Neural cell (in vitro differentiated cells): ENCODE results near the gene TMEM183A. TPM values are rescaled to one million over a fixed set of nuclear protein-coding genes. Genes with fewer than 3 reads are reported as not detected.

Experiments used
- H2AFZ ChIP-seq: fragments of 200-600, 300-800 bp; sonication (generic), shearing (Covaris generic); 2 replicates; pipeline ENCODE4 v1.6.0; 2014; ENCODE audit warnings: low read depth, mild to moderate bottlenecking, antibody characterized with exemption, low read length, moderate library complexity
- H3F3A ChIP-seq: fragments of 200-600 bp; shearing (Covaris generic); 2 replicates; pipeline ENCODE4 v1.6.1; 2016; ENCODE audit warnings: mild to moderate bottlenecking, moderate library complexity, mixed read lengths, antibody characterized with exemption, low read length; ENCODE audit not compliant: insufficient read depth, poor library complexity, severe bottlenecking
- H3K27ac ChIP-seq: fragments of 200-600, 300-800 bp; sonication (generic), shearing (Covaris generic); 2 replicates; pipeline ENCODE4 v1.5.1; 2014; ENCODE audit warnings: mild to moderate bottlenecking, low read length, moderate library complexity
- H3K27me3 ChIP-seq: fragments of 300-800, 200-600 bp; sonication (generic), shearing (Covaris generic); 2 replicates; pipeline ENCODE4 v1.6.0; 2014; ENCODE audit warnings: mild to moderate bottlenecking, low read depth, low read length, moderate library complexity; ENCODE audit not compliant: insufficient read depth
- H3K36me3 ChIP-seq: fragments of 300-800, 200-600 bp; sonication (generic), shearing (Covaris generic); 2 replicates; pipeline ENCODE4 v1.5.1; 2014; ENCODE audit warnings: mild to moderate bottlenecking, antibody characterized with exemption, low read length, moderate library complexity; ENCODE audit not compliant: insufficient read depth
- H3K4me2 ChIP-seq: fragments of 300-800, 200-600 bp; sonication (generic), shearing (Covaris generic); 2 replicates; pipeline ENCODE4 v1.6.0; 2014; ENCODE audit warnings: mild to moderate bottlenecking, low read length
- H3K4me3 ChIP-seq: fragments of 300-800, 200-600 bp; sonication (generic), shearing (Covaris generic); 2 replicates; pipeline ENCODE4 v1.5.1; 2014; ENCODE audit warnings: mild to moderate bottlenecking, low read length, moderate library complexity
- H3K79me2 ChIP-seq: fragments of 200-600 bp; shearing (Covaris generic); replicated peaks from 2 replicates; pipeline ENCODE4 v1.6.0; 2014; ENCODE audit warnings: mild to moderate bottlenecking, low read length, moderate library complexity; ENCODE audit not compliant: insufficient read depth
- H3K9ac ChIP-seq: fragments of 300-800, 200-600 bp; sonication (generic), shearing (Covaris generic); 2 replicates; pipeline ENCODE4 v1.6.1; 2016; ENCODE audit warnings: mild to moderate bottlenecking, low read length, mixed read lengths
- H3K9me2 ChIP-seq: fragments of 200-600 bp; shearing (Covaris generic); 2 replicates; pipeline ENCODE4 v1.6.1; 2016; ENCODE audit warnings: mild to moderate bottlenecking, low read length, mixed read lengths; ENCODE audit not compliant: insufficient read depth
- H3K9me3 ChIP-seq: fragments of 200-600, 300-800 bp; sonication (generic), shearing (Covaris generic); 2 replicates; pipeline ENCODE4 v1.6.1; 2016; ENCODE audit warnings: mild to moderate bottlenecking, mixed run types, low read length, moderate library complexity, mixed read lengths
- H4K20me1 ChIP-seq: fragments of 200-600 bp; shearing (Covaris generic); 2 replicates; pipeline ENCODE4 v1.6.1; 2016; ENCODE audit warnings: mild to moderate bottlenecking, mixed run types; ENCODE audit not compliant: insufficient read depth
- CTCF ChIP-seq: fragments of 450-650 bp; IDR thresholded peaks from 2 replicates; pipeline ENCODE4 v1.5.1; 2014; ENCODE audit warnings: antibody characterized with exemption, mild to moderate bottlenecking, moderate library complexity; ENCODE audit not compliant: poor library complexity, severe bottlenecking
- EP300 ChIP-seq: fragments of 450-650 bp; conservative IDR thresholded peaks from 2 replicates; pipeline ENCODE4 v1.6.1; 2014; ENCODE audit warnings: antibody characterized with exemption, mild to moderate bottlenecking, moderate library complexity; ENCODE audit not compliant: poor library complexity, severe bottlenecking
- EZH2 ChIP-seq: fragments of 200-600, 300-800 bp; shearing (Covaris generic), sonication (generic); IDR thresholded peaks from 2 replicates; pipeline ENCODE4 v1.6.1; 2014; ENCODE audit warnings: antibody characterized with exemption, low read length, borderline replicate concordance, mild to moderate bottlenecking; ENCODE audit not compliant: insufficient read depth, poor library complexity, severe bottlenecking
- MXI1 ChIP-seq: fragments of 450-650 bp; conservative IDR thresholded peaks from 2 replicates; pipeline ENCODE4 v1.6.1; 2014; ENCODE audit warnings: antibody characterized with exemption, mild to moderate bottlenecking; ENCODE audit not compliant: poor library complexity, severe bottlenecking
- POLR2AphosphoS5 ChIP-seq: IDR thresholded peaks from 2 replicates; pipeline ENCODE4 v1.6.1; 2012
- RAD21 ChIP-seq: fragments of 450-650 bp; conservative IDR thresholded peaks from 2 replicates; pipeline ENCODE4 v1.6.1; 2014; ENCODE audit warnings: antibody characterized with exemption, mild to moderate bottlenecking, moderate library complexity
- REST ChIP-seq: IDR thresholded peaks from 2 replicates; pipeline ENCODE4 v1.6.1; 2012; ENCODE audit warnings: borderline replicate concordance
- SMC3 ChIP-seq: fragments of 450-650 bp; conservative IDR thresholded peaks from 2 replicates; pipeline ENCODE4 v1.6.1; 2014; ENCODE audit warnings: antibody characterized with exemption, mild to moderate bottlenecking, moderate library complexity; ENCODE audit not compliant: poor library complexity
- TAF1 ChIP-seq: IDR thresholded peaks from 2 replicates; pipeline ENCODE4 v1.6.1; 2012; ENCODE audit warnings: low read depth
- polyA plus RNA-seq: library from polyadenylated mRNA; depleted of rRNA; stranded (reverse); fragments of >200 nt; gene quantifications from 2 replicates; pipeline ENCODE4 v1.2.3, GENCODE V29; 2014

Gene TMEM183A
- polyA plus RNA-seq, 1 donor from 2014 or later: 237 TPM

- Histone ChIP-seq H3K27ac (no peak overlapping the region), H3K9me3 (no peaks in the 10 kb centered on the region), H3K4me2 (no peak overlapping the region), H3K27me3 (no peaks in the 10 kb centered on the region), H3K79me2 (no peaks in the 10 kb centered on the region), H3K9ac (no peak overlapping the region), H3F3A (no peaks in the 10 kb centered on the region), H3K36me3 (no peaks in the 10 kb centered on the region), H2AFZ (no peak overlapping the region), H4K20me1 (no peaks in the 10 kb centered on the region), H3K9me2 (no peaks in the 10 kb centered on the region), H3K4me3 (no peak overlapping the region)
- TF ChIP-seq SMC3: no peak
Measured at GRCh38 chr1:203059485-203059884, 52.3 kb downstream of the TMEM183A start.

GRCh38 chr1:203060115-203060514 is 52.9 kb downstream of the TMEM183A start:
- no peak overlapping the region for H3K27ac ChIP-seq
- no peaks in the 10 kb centered on the region for H3K79me2 ChIP-seq
- no peaks in the 10 kb centered on the region for H3F3A ChIP-seq
- H3K9me3 ChIP-seq: no peaks in the 10 kb centered on the region
- no peak overlapping the region for H3K4me3 ChIP-seq
- H3K9me2 ChIP-seq: no peaks in the 10 kb centered on the region
- TF ChIP-seq EP300: no peak
- TF ChIP-seq RAD21: no peak
- no peak for TF ChIP-seq REST
- no peak for TF ChIP-seq SMC3
- TF ChIP-seq TAF1: no peak
- TF ChIP-seq CTCF: no peak
- no peak for TF ChIP-seq MXI1
- no peak for TF ChIP-seq EZH2
- no peak for TF ChIP-seq POLR2AphosphoS5
- H3K27me3 ChIP-seq: no peaks in the 10 kb centered on the region
- H3K9ac ChIP-seq: no peak overlapping the region
- no peak overlapping the region for H2AFZ ChIP-seq
- no peak overlapping the region for H3K4me2 ChIP-seq
- no peaks in the 10 kb centered on the region for H3K36me3 ChIP-seq
- H4K20me1 ChIP-seq: no peaks in the 10 kb centered on the region

- Histone ChIP-seq H4K20me1 (no peaks in the 10 kb centered on the region), H3K9me3 (no peaks in the 10 kb centered on the region), H3K9me2 (no peaks in the 10 kb centered on the region)
Measured at GRCh38 chr1:203063287-203063686, 56.1 kb downstream of the TMEM183A start.

More at GRCh38 chr1:203063287-203063686, 56.1 kb downstream of the TMEM183A start:
- Histone ChIP-seq H3F3A (no peaks in the 10 kb centered on the region), H3K4me2 (no peak overlapping the region), H3K9ac (no peak overlapping the region), H2AFZ (no peak overlapping the region), H3K36me3 (no peaks in the 10 kb centered on the region), H3K27me3 (no peaks in the 10 kb centered on the region), H3K27ac (no peak overlapping the region), H3K79me2 (no peaks in the 10 kb centered on the region), H3K4me3 (no peak overlapping the region)
- TF ChIP-seq POLR2AphosphoS5 (no peak), EP300 (no peak), REST (no peak), EZH2 (no peak), TAF1 (no peak), CTCF (no peak), MXI1 (no peak), SMC3 (no peak), RAD21 (no peak)
